CD4-positive, alpha-beta T cell treated with Interleukin-2 at 100 ng/mL for 4 hours (primary cell): ENCODE data around the gene MCF2L.
"Not testable (repeated sequence)": the region's sequence is repeated elsewhere in the genome, so short reads cannot be mapped to it uniquely, and the experiment has no call there.

Experiments used
- DNase-seq: peaks from one replicate; pipeline ENCODE4 v3.0.0-alpha.2; 2020; ENCODE audit warnings: low spot score

The MCF2L gene

DNA sequence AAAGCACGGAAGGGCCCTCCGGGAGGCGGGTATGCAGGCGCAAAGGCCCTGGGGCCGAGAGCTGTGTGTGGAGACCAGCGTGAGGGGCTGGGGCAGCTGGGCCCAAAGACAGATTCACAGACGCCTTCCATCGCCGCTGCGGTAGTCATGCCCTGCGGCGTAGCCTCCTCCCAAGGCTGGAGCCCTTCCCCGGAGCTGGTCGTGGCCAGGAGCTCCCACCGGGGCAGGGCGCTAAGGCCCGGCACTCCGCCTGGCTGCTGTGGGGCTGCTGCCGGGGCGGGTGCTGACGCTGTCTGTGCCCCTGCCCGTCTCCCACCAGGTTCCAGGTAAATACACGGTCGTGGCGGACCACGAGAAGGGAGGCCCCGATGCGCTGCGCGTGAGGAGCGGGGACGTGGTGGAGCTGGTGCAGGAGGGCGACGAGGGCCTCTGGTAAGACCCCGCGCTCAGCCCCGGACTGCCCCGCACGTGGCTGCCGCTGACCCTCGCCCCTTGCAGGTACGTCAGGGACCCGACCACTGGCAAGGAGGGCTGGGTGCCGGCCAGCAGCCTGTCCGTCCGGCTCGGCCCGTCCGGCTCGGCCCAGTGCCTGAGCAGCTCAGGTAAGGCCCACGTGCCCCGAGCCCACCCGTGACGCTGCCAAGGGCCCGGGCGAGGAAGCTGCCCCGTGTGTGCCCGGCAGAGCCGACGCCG, 127.2 kb downstream of the MCF2L start:
- no peak for DNase-seq

DNA sequence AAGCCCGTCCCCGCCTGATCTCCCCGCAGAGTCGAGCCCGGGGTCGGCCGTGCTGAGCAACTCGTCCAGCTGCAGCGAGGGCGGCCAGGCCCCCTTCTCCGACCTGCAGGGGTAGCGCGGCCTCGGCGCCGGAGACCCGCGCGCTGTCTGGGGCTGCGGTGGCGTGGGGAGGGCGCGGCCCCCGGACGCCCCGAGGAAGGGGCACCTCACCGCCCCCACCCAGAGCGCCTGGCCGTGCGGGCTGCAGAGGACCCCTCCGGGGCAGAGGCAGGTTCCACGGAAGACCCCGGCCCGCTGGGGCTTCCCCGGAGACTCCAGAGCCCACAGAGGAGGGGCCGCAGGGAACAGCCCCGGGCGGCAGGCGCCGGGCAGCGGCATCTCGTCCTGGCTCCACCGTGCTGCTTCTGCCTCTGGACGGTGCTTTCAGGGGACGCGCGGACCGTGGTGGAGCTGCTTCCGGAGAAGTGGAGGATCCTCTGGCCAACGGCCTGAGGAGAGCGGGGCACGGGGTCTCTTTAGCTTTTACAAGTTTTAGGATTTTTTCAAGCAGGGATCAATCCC, 127.8 kb downstream of the MCF2L start:
- DNase-seq: no peak

DNA sequence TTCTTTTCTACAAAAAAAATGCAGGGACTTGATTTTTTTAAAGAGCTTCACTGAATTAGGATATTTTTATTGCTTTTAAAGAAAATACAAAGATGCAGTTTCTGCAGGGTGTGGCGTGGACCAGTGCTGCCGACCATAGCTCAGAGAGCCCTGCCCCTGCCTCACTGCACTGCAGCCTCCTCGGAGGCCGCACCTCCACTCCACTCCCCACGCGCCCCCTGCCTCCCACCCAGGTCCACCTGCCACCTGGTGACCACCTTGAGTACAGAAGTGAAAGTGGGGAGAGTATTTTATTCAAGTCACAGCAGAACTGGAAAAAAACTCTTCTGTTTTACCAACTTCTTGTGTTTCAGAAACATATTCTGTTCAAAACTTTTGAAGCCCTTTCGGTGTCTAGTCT, 128.6 kb downstream of the MCF2L start:
- DNase-seq: no peak

DNA sequence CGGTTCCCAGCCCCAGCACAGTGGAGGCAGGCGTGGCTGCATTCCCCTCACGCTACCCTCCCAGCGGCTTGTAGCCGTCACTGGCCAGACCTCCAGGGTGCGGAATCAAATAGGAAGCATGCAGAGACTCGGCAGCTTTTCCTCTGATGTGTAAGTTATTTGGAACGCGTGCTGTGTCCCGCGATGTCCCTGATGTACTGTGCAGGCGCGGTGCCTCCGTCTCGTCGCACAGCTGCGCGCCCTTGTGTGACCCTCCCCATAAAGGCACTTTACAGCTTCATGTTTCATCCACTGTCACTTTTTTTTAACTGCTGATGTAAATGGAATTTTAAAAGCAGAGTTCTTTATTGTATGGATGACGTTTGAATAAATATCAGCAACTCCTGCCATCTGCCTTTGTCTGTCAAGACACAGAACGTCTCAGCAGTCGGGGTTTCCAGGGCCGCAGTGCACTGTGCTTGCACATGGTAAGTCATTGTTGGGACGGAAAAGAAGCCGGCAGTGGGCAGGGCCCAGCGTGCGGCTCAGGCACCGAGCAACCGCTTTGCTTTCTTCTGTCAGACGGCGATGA, 129.2 kb downstream of the MCF2L start:
- no peak for DNase-seq

DNA sequence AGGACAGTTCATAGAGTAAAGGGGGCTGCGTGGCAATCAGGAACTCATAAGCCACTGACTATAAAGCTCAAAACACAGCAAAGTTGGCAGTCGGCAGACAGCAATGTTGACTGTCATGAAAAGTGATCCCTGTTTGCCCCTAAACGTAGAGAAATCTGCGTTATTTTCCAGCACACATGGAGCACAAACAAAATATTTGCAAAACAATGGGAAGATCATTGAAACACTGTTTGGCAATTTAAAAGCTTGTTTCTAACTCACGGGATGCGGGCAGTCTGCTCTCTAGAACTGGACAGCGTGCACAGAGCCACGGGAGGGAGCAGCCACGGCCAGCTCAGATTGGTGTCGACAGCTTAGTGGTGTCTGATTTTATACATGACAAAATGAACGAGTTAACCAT, 130.1 kb downstream of the MCF2L start:
- no peak for DNase-seq

DNA sequence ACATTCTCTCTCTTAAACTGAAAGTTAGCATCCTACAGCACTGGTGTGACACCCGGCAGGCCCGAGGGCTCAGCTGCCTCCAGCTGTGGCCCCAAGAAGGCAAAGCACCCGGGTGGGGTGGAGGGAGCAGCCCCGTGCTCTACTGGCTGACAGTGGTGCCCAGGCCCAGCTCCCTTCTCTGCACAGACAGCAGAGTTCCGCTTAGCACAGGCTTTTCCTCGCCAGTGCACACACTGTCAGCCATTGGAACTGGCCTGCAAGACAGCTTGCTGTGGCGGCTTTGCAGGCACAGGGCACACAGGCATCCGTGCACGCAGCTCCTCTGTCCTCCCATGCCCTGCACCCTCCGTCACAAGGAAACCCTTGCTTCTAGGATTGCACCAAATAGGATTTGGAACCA, 133.3 kb downstream of the MCF2L start:
- not testable (repeated sequence) for DNase-seq

DNA sequence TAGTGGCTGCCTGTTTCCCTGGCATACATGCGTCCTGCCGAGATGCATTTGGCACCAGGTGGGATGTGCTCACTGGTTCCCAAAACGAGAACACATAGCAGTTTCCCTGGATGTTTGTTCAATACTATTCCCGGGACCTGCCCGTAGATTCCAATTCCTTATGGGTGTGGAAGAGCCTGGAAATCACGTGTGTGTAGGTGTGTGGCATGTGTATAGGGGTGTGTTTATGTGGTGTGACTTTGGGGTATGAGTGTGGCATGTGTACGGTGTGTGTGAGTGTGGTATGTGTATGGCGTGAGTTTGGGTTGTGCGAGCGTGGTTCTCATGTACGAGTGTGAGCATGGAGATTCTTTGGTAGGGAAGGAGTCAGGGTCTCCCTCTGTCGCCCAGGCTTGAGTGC, 133.7 kb downstream of the MCF2L start:
- DNase-seq: no peak

DNA sequence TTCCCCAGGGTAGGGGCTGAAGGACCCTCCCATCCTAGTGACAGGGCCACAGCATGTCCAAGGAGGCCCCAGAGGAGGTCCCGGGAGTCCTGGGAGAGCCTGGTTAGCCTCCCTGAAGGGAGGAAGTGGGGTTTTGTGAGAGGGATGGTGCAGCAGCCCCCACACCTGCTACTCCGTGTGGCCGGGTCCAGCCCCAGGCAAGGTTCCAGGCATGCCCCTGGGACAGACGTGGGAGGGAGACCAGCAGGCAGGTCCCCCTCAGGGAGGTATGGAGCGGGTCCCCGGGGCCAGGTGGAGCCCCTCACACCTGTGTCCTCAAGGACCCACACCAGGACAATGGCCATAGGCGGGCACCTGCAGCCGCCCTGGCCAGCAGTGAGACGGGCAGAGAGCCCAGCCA, 134.6 kb downstream of the MCF2L start:
- DNase-seq: no peak

DNA sequence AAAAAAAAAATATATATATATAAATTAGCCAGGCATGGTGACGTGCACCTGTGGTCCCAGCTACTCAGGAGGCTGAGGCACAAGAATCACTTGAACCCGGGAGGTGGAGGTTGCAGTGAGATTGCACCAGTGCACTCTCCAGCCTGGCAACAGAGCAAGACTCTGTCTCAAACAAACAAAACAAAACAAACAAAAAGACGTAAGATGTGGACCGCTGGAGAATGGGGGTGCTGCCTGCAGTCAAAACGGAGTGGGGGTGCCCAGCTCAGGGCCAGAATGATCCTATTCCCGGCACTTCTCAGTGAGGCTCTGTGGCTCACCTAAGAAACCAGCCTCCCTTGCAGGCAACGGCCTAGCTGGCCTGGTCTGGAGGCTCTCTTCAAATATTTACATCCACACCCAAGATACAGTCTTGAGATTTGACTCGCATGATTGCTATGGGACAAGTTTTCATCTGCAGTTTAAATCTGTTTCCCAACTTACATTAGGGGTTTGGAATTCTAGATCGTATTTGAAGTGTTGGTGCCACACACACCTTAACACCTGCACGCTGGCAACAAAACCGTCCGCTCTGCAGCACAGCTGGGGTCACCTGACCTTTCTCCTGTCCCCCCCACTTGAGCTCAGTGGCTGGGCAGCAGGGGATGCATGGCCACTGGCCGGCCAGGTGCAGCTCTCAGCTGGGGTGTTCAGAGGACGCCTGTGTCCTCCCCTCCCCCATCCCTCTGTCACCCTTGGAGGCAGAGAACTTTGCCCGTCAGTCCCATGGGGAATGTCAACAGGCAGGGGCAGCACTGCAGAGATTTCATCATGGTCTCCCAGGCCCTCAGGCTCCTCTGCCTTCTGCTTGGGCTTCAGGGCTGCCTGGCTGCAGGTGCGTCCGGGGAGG, 136.3 kb downstream of the MCF2L start, which contains the start of gene F7:
Gene F7 (plus strand): TSS at position 760 of the 889 bp plus-strand sequence. CDS start 51 bp downstream, at position 811.
- DNase-seq: no peak

DNA sequence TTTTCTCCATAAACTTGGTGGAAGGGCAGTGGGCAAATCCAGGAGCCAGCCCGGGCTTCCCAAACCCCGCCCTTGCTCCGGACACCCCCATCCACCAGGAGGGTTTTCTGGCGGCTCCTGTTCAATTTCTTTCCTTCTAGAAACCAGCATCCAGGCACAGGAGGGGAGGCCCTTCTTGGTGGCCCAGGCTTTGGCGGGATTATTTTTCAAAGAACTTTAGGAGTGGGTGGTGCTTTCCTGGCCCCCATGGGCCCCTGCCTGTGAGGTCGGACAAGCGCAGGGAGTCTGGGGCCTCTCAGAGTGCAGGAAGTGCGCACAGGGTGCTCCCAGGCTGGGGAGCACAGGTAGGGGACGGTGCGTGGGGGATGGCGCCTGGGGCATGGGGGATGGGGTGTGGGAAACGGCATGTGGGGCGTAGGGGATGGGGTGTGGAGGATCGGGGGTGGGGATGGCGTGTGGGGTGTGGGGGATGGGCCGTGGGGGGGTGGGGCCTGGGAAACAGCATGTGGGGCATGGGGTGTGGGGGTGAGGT, 137.0 kb downstream of the MCF2L start:
- DNase-seq: no peak

DNA sequence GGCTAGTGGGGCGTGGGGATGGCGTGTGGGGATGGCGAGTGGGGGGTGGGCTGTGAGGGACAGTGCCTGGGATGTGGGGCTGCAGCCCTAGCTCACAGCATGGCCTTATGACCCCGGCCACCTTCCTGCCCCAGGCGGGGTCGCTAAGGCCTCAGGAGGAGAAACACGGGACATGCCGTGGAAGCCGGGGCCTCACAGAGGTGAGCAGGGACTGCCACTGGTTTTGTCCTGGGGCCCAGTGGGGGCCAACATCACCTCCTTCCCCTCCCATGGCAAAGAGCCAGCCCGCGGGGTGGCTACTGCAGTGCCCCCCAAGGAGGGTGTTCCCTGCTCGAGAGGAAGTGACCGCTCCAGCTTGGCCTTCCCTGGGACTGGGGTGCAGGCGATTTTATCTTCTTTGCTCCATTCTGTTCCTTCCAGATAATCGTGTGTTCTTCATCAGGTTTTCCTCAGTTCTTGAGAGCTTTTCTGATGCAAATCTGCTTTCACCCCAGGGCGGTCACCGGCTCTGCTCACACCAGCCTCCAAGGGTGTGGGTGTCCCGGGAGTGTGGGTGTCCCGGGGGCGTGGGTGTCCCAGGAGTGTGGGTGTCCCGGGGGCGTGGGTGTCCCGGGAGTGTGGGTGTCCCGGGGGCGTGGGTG, 137.8 kb downstream of the MCF2L start:
- no peak for DNase-seq

DNA sequence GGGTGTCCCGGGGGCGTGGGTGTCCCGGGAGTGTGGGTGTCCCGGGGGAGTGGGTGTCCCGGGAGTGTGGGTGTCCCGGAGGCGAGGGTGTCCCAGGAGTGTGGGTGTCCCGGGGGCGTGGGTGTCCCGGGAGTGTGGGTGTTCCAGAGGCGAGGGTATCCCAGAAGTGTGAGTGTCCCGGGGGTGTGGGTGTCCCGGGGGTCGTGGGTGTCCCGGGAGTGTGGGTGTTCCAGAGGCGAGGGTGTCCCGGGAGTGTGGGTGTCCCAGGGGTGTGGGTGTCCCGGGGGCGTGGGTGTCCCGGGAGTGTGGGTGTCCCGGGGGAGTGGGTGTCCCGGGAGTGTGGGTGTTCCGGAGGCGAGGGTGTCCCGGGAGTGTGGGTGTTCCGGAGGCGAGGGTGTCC, 139.5 kb downstream of the MCF2L start:
- not testable (repeated sequence) for DNase-seq

DNA sequence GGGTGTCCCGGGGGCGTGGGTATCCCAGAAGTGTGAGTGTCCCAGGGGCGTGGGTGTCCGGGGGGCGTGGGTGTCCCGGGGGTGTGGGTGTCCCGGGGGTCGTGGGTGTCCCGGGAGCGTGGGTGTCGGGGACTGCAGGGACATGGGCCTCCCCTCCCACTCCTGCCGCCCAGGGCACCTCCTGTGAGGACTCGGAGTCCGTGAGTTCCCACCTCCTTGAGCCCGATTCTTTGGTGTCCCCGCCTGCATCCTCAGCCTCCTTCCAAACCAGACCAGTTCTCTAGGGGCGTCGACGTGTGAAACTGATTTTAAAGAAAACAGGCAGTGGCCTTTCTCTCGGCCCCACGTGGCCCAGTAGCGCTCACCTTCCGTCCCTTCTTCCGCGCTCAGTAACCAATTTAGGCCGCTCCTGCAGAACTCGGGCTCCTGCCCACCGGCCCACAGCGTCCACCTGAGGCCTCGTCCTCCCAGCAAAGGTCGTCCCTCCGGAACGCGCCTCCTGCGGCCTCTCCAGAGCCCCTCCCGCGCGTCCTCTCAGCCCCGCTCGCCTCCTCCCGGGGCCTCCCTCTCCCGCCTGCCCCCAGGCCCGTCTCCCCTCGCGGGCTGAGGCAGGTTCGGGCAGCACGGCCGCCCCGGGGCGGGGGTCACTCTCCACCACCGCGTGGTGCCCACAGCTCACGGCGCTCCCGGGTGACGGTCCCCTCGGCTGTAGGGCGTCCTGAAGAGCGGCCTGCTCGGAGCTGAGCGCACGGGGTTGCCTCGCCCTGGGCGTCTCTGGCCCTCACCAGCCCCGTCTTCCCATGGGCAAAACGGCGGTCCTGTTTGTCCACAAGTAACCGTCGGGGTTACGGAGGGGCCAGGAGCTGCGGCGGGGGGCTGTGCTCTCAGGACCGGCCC, 140.4 kb downstream of the MCF2L start:
- DNase-seq: no peak

DNA sequence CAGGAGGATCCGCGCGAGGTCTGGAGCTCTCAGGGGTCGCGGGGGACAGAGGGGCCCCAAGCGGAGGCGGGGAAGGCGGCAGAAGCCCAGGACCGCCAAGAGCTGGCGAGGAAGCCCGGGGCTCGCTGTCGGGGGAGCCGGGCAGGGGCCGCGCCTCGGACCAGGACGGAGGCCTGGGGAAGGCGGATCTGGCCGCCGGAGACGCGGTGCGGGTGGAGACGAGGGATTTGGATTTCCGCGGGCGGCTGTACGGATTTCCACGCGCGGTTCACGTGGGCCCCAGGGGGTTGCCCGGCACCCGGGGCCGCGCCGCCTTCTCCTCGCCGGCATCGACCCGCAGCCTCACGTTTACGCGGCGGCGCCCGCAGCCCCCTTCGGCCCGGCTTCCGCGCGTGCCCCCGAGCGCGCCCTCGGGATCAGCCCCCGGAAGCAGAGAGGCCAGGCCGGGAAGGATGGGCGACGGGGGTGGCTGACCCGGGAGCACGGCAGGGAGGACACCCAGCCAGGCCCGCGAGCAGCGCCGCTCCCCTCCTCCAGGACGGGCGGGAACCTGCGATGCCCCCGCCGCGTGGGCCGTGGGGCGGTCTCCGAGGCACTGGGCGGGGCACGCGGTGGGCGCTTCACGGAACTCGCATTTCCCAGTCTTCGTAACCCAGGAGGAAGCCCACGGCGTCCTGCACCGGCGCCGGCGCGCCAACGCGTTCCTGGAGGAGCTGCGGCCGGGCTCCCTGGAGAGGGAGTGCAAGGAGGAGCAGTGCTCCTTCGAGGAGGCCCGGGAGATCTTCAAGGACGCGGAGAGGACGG, 141.2 kb downstream of the MCF2L start:
- peak; percentile 6 for DNase-seq

DNA sequence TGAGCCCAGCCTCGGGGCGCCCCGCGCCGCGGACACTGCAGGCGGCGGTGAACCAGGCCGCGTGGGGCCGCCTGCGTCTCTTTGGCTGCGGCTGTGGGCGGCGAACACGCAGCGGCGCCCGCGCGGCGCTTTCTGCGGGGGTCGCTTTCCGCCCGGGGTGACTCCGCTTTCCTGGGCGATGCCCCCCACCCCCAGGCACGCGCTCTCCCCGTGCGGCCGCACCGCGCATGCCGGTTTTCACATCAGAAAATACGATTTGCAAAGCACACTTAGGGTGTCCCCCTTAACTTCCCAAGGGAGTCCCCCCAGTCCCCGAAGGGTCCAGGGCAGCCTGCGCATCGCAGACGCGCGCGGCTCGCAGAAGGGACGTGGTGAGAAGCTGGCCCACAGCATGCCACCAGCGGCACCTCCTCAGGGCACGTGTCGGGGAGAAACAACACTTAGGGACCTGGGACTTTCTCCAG, 141.9 kb downstream of the MCF2L start:
- no peak for DNase-seq

DNA sequence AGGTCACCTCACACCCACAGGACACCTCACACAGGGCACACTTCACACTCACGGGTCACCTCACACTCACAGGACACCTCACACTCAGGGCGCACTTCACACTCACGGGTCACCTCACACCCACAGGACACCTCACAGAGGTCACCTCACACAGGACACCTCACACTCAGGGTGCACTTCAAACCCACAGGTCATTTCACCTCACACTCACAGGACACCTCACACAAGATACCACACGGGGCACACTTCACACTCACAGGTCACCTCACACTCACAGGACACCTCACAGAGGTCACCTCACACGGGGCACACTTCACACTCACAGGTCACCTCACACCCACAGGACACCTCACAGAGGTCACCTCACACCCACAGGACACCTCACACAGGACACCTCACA, 142.8 kb downstream of the MCF2L start:
- DNase-seq: not testable (repeated sequence)

DNA sequence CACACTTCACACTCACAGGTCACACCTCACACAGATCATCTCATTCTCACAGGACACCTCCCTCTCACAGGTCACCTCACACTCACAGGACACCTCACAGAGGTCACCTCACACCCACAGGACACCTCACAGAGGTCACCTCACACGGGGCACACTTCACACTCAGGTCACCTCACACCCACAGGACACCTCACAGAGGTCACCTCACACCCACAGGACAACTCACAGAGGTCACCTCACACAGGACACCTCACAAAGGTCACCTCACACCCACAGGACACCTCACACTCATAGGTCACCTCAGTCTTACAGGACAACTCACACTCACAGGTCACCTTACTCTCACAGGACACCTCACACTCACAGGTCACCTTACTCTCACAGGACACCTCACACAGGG, 143.5 kb downstream of the MCF2L start:
- not testable (repeated sequence) for DNase-seq

DNA sequence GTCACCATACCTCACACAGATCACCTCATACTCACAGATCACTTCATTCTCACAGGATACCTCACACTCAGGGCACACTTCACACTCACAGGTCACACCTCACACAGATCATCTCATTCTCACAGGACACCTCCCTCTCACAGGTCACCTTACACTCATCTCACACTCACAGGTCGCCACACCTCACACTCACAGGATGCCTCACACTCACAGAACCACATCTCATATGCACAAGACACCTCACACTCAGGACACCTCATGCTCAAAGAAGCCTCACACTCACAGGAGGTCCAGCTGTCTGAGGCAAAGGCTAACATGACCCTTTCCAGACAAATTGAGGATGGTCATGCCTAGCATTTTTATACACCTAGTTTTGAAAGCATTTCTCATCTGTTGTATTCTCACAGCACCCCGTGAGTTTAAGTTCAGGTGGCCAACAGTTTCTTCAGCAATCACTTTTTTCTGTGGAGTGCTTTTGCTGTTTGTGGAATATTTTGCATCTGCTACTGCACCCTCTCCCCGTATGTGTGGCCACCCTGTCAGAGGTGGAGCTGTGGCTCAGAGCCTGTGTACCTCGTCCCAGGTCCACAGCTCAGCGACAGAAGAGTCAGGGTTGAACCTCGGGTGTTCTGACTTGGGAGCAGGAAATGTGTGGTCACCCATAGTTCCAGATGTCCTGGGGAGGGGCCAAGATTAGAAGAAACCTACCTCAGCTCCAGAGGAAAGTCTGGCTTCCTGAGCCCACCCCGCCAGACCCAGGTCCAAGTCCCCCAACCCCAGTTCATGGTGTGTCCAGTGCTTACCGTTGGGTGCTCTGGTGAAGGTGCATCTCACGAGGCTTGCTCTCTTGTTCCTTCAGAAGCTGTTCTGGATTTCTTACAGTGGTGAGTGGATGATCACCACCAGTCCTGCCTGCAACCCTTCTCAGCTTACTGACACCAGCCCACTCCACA, 144.2 kb downstream of the MCF2L start:
- no peak for DNase-seq

DNA sequence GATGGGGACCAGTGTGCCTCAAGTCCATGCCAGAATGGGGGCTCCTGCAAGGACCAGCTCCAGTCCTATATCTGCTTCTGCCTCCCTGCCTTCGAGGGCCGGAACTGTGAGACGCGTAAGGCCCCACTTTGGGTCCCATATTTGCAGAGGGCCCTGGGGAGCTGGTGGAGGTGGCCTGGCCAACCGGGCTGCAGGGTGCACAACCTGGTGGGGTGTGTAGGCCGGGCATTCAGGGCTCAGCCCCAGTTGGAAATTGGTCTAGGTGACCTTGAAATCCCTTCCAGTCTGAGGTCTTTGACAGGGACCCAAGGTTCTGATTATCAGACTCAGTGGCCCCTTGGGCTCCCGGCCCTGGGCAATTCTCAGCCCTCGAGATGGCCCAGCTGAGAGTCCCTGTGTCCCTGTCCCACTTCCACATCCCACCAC, 144.8 kb downstream of the MCF2L start:
- no peak for DNase-seq
